ENCODE data around the gene ATG16L1.

DNA sequence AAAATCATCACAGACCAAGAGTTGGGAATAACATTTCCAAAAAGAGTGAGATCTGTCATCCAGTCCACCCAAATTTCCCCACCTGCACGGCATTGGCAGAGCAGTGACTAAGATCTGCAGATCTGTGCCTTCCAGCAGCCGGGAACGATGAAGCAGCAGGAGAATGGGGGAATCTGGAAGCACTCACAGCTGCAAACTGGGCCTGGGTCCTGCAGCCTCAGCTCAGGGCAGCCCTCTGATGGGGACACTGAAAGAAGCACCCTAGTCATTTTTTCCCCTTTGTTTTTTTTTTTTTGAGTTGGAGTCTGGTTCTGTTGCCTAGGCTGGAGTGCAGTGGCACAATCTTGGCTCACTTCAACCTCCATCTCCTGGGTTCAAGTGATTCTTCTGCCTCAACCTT is 51.8 kb downstream of the ATG16L1 start:
- TF ChIP-seq, protein P1, sequence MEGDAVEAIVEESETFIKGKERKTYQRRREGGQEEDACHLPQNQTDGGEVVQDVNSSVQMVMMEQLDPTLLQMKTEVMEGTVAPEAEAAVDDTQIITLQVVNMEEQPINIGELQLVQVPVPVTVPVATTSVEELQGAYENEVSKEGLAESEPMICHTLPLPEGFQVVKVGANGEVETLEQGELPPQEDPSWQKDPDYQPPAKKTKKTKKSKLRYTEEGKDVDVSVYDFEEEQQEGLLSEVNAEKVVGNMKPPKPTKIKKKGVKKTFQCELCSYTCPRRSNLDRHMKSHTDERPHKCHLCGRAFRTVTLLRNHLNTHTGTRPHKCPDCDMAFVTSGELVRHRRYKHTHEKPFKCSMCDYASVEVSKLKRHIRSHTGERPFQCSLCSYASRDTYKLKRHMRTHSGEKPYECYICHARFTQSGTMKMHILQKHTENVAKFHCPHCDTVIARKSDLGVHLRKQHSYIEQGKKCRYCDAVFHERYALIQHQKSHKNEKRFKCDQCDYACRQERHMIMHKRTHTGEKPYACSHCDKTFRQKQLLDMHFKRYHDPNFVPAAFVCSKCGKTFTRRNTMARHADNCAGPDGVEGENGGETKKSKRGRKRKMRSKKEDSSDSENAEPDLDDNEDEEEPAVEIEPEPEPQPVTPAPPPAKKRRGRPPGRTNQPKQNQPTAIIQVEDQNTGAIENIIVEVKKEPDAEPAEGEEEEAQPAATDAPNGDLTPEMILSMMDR (IDR thresholded peaks at IDR 0.05) = no peak
- TF ChIP-seq POLR2A (IDR thresholded peaks at IDR 0.05) = no peak
- no peak for TF ChIP-seq EP300 (IDR thresholded peaks at IDR 0.05)
- no peak for TF ChIP-seq POLR2AphosphoS5 (IDR thresholded peaks at IDR 0.05)
